ENCODE results near the gene CARD10.

GRCh38 chr22:37488337-37489135 is 30.7 kb downstream of the CARD10 start:
- TF ChIP-seq POLR2A (IDR thresholded peaks at IDR 0.05) (no peak), CTCF (IDR thresholded peaks at IDR 0.05) (no peak)

All from body of pancreas (tissue), 4 donors.